ENCODE data around the gene EFHD2. TPM values are rescaled to one million over a fixed set of nuclear protein-coding genes. Genes with fewer than 3 reads are reported as not detected.
"Not testable (repeated sequence)": the region's sequence is repeated elsewhere in the genome, so short reads cannot be mapped to it uniquely, and the experiment has no call there.

The EFHD2 gene
- total and polyA plus RNA-seq, 2 of the 8 experiments (the other 6 are each of a cell fraction or from before 2014, with no cell fraction given): 24.4 to 25.1 TPM

- not testable (repeated sequence) for H3K56ac ChIP-seq (replicated peaks; ENCODE audit: insufficient read length, low read depth, low read length)
- POLR2A ChIA-PET (ENCODE audit: partially characterized antibody): interaction anchor here (0.6 kb wide), 1 partner anchor 9 kb away, joined by 4 read pairs; no protein-coding TSS in a partner anchor
These were observed 57.4 kb downstream of the EFHD2 start for GRCh38 chr1:15466955-15467625.

More at GRCh38 chr1:15466955-15467625, 57.4 kb downstream of the EFHD2 start:
- H2AK5ac ChIP-seq (ENCODE audit: low read depth, low read length); H2BK12ac ChIP-seq (ENCODE audit: low read depth, low read length); H3K79me1 ChIP-seq (ENCODE audit: low read depth, low read length); H3K4me1 ChIP-seq (replicated peaks in 1 of 4; ENCODE audit: control insufficient read depth in 3 of 4, insufficient read depth in 4 of 4, low read length in 3 of 4); H3K9me3 ChIP-seq (ENCODE audit: insufficient read depth in 2 of 2, low read depth in 1 of 2, low read length in 1 of 2); H4K20me1 ChIP-seq (replicated peaks in 1 of 2; ENCODE audit: control insufficient read depth in 1 of 2, insufficient read depth in 2 of 2, low read length in 2 of 2); H3K14ac ChIP-seq (ENCODE audit: insufficient read length); H2BK20ac ChIP-seq (ENCODE audit: low read length); H4K91ac ChIP-seq (replicated peaks; ENCODE audit: insufficient read length, low read length); CTCF ChIA-PET (ENCODE audit: partially characterized antibody); H3K27ac ChIP-seq (ENCODE audit: low read depth, low read length); H3K4me2 ChIP-seq (ENCODE audit: insufficient read depth in 1 of 2, low read depth in 2 of 2, low read length in 2 of 2); H3K36me3 ChIP-seq (ENCODE audit: control insufficient read depth in 2 of 4, insufficient read depth in 4 of 4, low read length in 3 of 4); H3K23me2 ChIP-seq (ENCODE audit: low read depth, low read length); DNase-seq (ENCODE audit: low read depth in 1 of 2, low spot score in 2 of 2); H4K8ac ChIP-seq (ENCODE audit: extremely low read depth, insufficient read depth, low read length); H2BK5ac ChIP-seq (ENCODE audit: low read depth, low read length); H2AFZ ChIP-seq (ENCODE audit: low read length); H3K18ac ChIP-seq (ENCODE audit: extremely low read depth, low read length); H3K23ac ChIP-seq (ENCODE audit: insufficient read length); H3K9ac ChIP-seq (replicated peaks in 1 of 4; ENCODE audit: extremely low read depth in 1 of 4, low read depth in 3 of 4, low read length in 3 of 4); FAIRE-seq; H3K79me2 ChIP-seq (ENCODE audit: control insufficient read depth in 1 of 2, insufficient read depth in 2 of 2, low read length in 2 of 2); H3K4me3 ChIP-seq (ENCODE audit: extremely low read depth in 1 of 4, insufficient read depth in 2 of 4, low read depth in 3 of 4, low read length in 4 of 4); H2BK120ac ChIP-seq (replicated peaks; ENCODE audit: low read depth, low read length); H4K5ac ChIP-seq (ENCODE audit: insufficient read length, low read depth, low read length); H2BK15ac ChIP-seq (ENCODE audit: low read length); H3K27me3 ChIP-seq (replicated peaks in 1 of 4; ENCODE audit: control insufficient read depth in 3 of 4, extremely low read depth in 1 of 4, insufficient read depth in 3 of 4, low read length in 3 of 4); H3K4ac ChIP-seq (replicated peaks; ENCODE audit: insufficient read length, low read depth, low read length): not testable (repeated sequence)
- 95% methylated on average over 22 of the region's 22 CpGs; no CpG with 5 or more reads in 1 of the 2 experiments for WGBS, 2 experiments (ENCODE audit: extremely low coverage in 1 of 2, insufficient coverage in 1 of 2, insufficient read length in 1 of 2, insufficient replicate concordance in 2 of 2, low coverage in 1 of 2, low lambda C conversion rate in 2 of 2, missing lambda C conversion rate in 1 of 2)

All from H1 (cell line).